GM12875 (cell line): ENCODE results near the gene CGREF1.

Source experiments
- H3K4me3 ChIP-seq: one replicate; pipeline ENCODE4 v1.5.1; 2011; ENCODE audit warnings: low read depth, low read length, control low read depth
- CTCF ChIP-seq: IDR thresholded peaks from 2 replicates; pipeline ENCODE4 v1.5.1; 2011; ENCODE audit warnings: low read depth, mild to moderate bottlenecking, control low read depth, inconsistent platforms, low read length, moderate library complexity, borderline replicate concordance; ENCODE audit not compliant: insufficient read depth

Gene CGREF1

GRCh38 chr2:27085673-27086089 lies 33.2 kb downstream of the CGREF1 start:
- TF ChIP-seq CTCF, result 0 out of 2 replicates have a peak, but pooled peaks have one; percentile 19
- peak overlapping the region; percentile 43 for H3K4me3 ChIP-seq

- no peak for TF ChIP-seq CTCF
- H3K4me3 ChIP-seq, result peak overlapping the region; percentile 43
Observed at GRCh38 chr2:27085062-27085672, 33.8 kb downstream of the CGREF1 start.

- H3K4me3 ChIP-seq, result no peak overlapping the region
- no peak for TF ChIP-seq CTCF
Observed at GRCh38 chr2:27084297-27085061, 34.4 kb downstream of the CGREF1 start.

GRCh38 chr2:27083410-27084296 lies 35.3 kb downstream of the CGREF1 start:
- TF ChIP-seq CTCF, result no peak
- H3K4me3 ChIP-seq, result no peak overlapping the region

GRCh38 chr2:27082773-27083409 lies 36.0 kb downstream of the CGREF1 start:
- TF ChIP-seq CTCF, result no peak
- H3K4me3 ChIP-seq, result no peak overlapping the region

- no peak for TF ChIP-seq CTCF
- H3K4me3 ChIP-seq, result no peak overlapping the region
Observed at GRCh38 chr2:27081984-27082772, 36.8 kb downstream of the CGREF1 start.
